Thyroid gland (tissue), 4 donors: ENCODE data around the gene MAGOHB.

Experiments
- CTCF ChIP-seq, 6 experiments: fragments of 200-600 bp in 3 of 6; fragments of 450-650 bp in 3 of 6; sonication (generic) in 3 of 6; IDR thresholded peaks; one replicate each; pipeline ENCODE4 v1.5.1; 2016 to 2019; ENCODE audit warnings: antibody characterized with exemption in 6 of 6, mild to moderate bottlenecking in 2 of 6, inconsistent platforms in 1 of 6, moderate library complexity in 1 of 6
- POLR2A ChIP-seq, 2 donors: fragments of 450-650 bp; IDR thresholded peaks; one replicate each; pipeline ENCODE4 v1.6.1; 2017; ENCODE audit warnings: antibody characterized with exemption in 2 of 2, mild to moderate bottlenecking in 2 of 2, moderate library complexity in 1 of 2

- TF ChIP-seq CTCF (IDR thresholded peaks at IDR 0.05) (no peak), POLR2A (IDR thresholded peaks at IDR 0.05) (no peak)
These were observed 28.5 kb upstream of the MAGOHB start for GRCh38 chr12:10641735-10642500.
